ENCODE measurements around the gene CNGA3.

The CNGA3 gene

GRCh38 chr2:98444436-98445176, 98.3 kb downstream of the CNGA3 start, which contains the start of gene INPP4A:
INPP4A (plus strand) TSS chr2:98444858; CDS start chr2:98520049, 75,191 bp downstream.
- DNase-seq, result no peak

GRCh38 chr2:98445177-98445682, 99.0 kb downstream of the CNGA3 start:
- no peak for DNase-seq
- Histone ChIP-seq H3K36me3 (replicated peaks) (no peaks in the 10 kb centered on the region), H3K27me3 (replicated peaks) (no peaks in the 10 kb centered on the region), H3K27ac (peak overlapping the region; percentile 13), H3K4me3 (ENCODE audit: low read depth, low read length) (peak overlapping the region; percentile 79)
- TF ChIP-seq CTCF (IDR thresholded peaks at IDR 0.05; ENCODE audit: low read depth, low read length, missing control alignments), result no peak
- in situ Hi-C loops (cut with HindIII; ENCODE audit: low pct_ligation_motif_present, low sequenced_read_pairs), result no loop called here

More at GRCh38 chr2:98444436-98445176, 98.3 kb downstream of the CNGA3 start, which contains the start of gene INPP4A:
- H3K36me3 ChIP-seq (replicated peaks), result no peaks in the 10 kb centered on the region
- no peaks in the 10 kb centered on the region for H3K27me3 ChIP-seq (replicated peaks)
- peak within 1 kb of the TSS; percentile 79 for H3K4me3 ChIP-seq (ENCODE audit: low read depth, low read length)
- no peak for TF ChIP-seq CTCF (IDR thresholded peaks at IDR 0.05; ENCODE audit: low read depth, low read length, missing control alignments)
- in situ Hi-C loops (cut with HindIII; ENCODE audit: low pct_ligation_motif_present, low sequenced_read_pairs), result no loop called here
- peak within 1 kb of the TSS; percentile 13 for H3K27ac ChIP-seq

- in situ Hi-C loops (cut with HindIII; ENCODE audit: low pct_ligation_motif_present, low sequenced_read_pairs), result no loop called here
- no peak for TF ChIP-seq CTCF (IDR thresholded peaks at IDR 0.05; ENCODE audit: low read depth, low read length, missing control alignments)
- peak overlapping the region; percentile 79 for H3K4me3 ChIP-seq (ENCODE audit: low read depth, low read length)
- H3K36me3 ChIP-seq (replicated peaks), result no peaks in the 10 kb centered on the region
- DNase-seq, result no peak
- H3K27ac ChIP-seq, result peak overlapping the region; percentile 13
- no peaks in the 10 kb centered on the region for H3K27me3 ChIP-seq (replicated peaks)
Measured at GRCh38 chr2:98445683-98446581, 99.7 kb downstream of the CNGA3 start.

GRCh38 chr2:98446850-98447249, 100.6 kb downstream of the CNGA3 start:
- H3K27me3 ChIP-seq (replicated peaks), result no peaks in the 10 kb centered on the region
- no peak overlapping the region for H3K4me3 ChIP-seq (ENCODE audit: low read depth, low read length)
- DNase-seq, result no peak
- H3K27ac ChIP-seq, result no peak overlapping the region
- in situ Hi-C loops (cut with HindIII; ENCODE audit: low pct_ligation_motif_present, low sequenced_read_pairs), result no loop called here
- no peaks in the 10 kb centered on the region for H3K36me3 ChIP-seq (replicated peaks)
- TF ChIP-seq CTCF (IDR thresholded peaks at IDR 0.05; ENCODE audit: low read depth, low read length, missing control alignments), result no peak
